K562 (cell line): ENCODE results near the gene MAML3. TPM values are rescaled to one million over a fixed set of nuclear protein-coding genes. Genes with fewer than 3 reads are reported as not detected.
A peak's percentile ranks its signal among the peaks of the same experiment; 100 is the strongest.

Source experiments
- CBX2 ChIP-seq: fragments of 200-600 bp; sonication (generic); IDR thresholded peaks from one replicate; pipeline ENCODE4 v1.6.1; 2012; ENCODE audit warnings: mild to moderate bottlenecking, low read length, inconsistent platforms; ENCODE audit not compliant: insufficient read depth, poor library complexity, severe bottlenecking
- CTBP1 ChIP-seq: fragments of 450-650 bp; IDR thresholded peaks from 2 replicates; pipeline ENCODE4 v1.6.1; 2016; ENCODE audit warnings: borderline replicate concordance
- EGR1 ChIP-seq: fragments of 450-650 bp; conservative IDR thresholded peaks from 2 replicates; pipeline ENCODE4 v1.6.1; 2017; ENCODE audit warnings: mild to moderate bottlenecking
- GABPB2 ChIP-seq: fragments of 250-450 bp; sonication (Bioruptor Pico); conservative IDR thresholded peaks from 2 replicates; pipeline ENCODE4 v1.5.1; 2021; ENCODE audit warnings: mild to moderate bottlenecking
- GATA2 ChIP-seq: sonication (generic); formaldehyde crosslinking; IDR thresholded peaks from 2 replicates; pipeline ENCODE4 v1.4.0; 2020; ENCODE audit warnings: mild to moderate bottlenecking, missing genetic modification reagents
- KDM1A ChIP-seq, 2 experiments: fragments of 450-650 bp; IDR thresholded peaks; 2 replicates each; pipeline ENCODE4 v1.6.1; 2016; ENCODE audit warnings: mild to moderate bottlenecking in 2 of 2
- MAFG ChIP-seq: fragments of 450-650 bp; conservative IDR thresholded peaks from 2 replicates; pipeline ENCODE4 v1.6.1; 2016; ENCODE audit warnings: missing genetic modification characterization, missing compliant biosample characterization
- MTA2 ChIP-seq: fragments of 450-650 bp; IDR thresholded peaks from 2 replicates; pipeline ENCODE4 v1.6.1; 2016; ENCODE audit warnings: low read depth
- NELFE ChIP-seq: IDR thresholded peaks from 2 replicates; pipeline ENCODE4 v1.6.1; 2011; ENCODE audit warnings: mild to moderate bottlenecking; ENCODE audit not compliant: insufficient read depth, insufficient read length
- RHOXF2B ChIP-seq: fragments of 250-450 bp; sonication (Bioruptor Pico); conservative IDR thresholded peaks from 2 replicates; pipeline ENCODE4 v1.5.1; 2021
- XRCC5 ChIP-seq: fragments of 200-400 bp; formaldehyde crosslinking; IDR thresholded peaks from 2 replicates; pipeline ENCODE4 v1.6.1; 2017; ENCODE audit warnings: low read depth, mild to moderate bottlenecking, low read length
- ZKSCAN8 ChIP-seq: fragments of 200-800 bp; sonication (Bioruptor generic); IDR thresholded peaks from 2 replicates; pipeline ENCODE4 v1.6.1; 2016; ENCODE audit warnings: missing genetic modification characterization, missing compliant biosample characterization
- ZNF121 ChIP-seq: sonication (generic); formaldehyde crosslinking; conservative IDR thresholded peaks from 2 replicates; pipeline ENCODE4 v1.8.0; 2022; ENCODE audit warnings: missing genetic modification reagents
- ZNF165 ChIP-seq: fragments of 250-450 bp; sonication (Bioruptor Pico); IDR thresholded peaks from 2 replicates; pipeline ENCODE4 v1.4.0; 2020; ENCODE audit warnings: borderline replicate concordance
- ZNF316 ChIP-seq: fragments of 450-650 bp; IDR thresholded peaks from 2 replicates; pipeline ENCODE4 v1.6.1; 2016
- ZNF583 ChIP-seq: fragments of 250-450 bp; sonication (Bioruptor Pico); IDR thresholded peaks from 2 replicates; pipeline ENCODE4 v1.4.0; 2020
- polyA plus RNA-seq, 8 experiments: library from polyadenylated mRNA; depleted of rRNA in 4 of 8; stranded (reverse) in 5 of 8; unstranded in 3 of 8; fragments of >200 nt; fragmentation: Nextera tagmentation in 2 of 8; fragmentation: Illumina TruSeq in 1 of 8; extraction: Ambion mirVana in 2 of 8; extraction: Trizol in 1 of 8; gene quantifications; 2 replicates each; pipeline versions ENCODE4 v1.2.1 to v1.2.3, GENCODE V29; 2011 to 2014; ENCODE audit warnings: inconsistent platforms in 1 of 8, missing spikeins in 1 of 8
- total RNA-seq, 7 experiments: library from RNA; depleted of rRNA in 6 of 7; stranded (reverse); fragments of >200 nt in 6 of 7; fragmentation: Illumina TruSeq in 2 of 7; extraction: Trizol in 2 of 7; gene quantifications; 2 replicates each; pipeline versions ENCODE4 v1.2.1 to v1.2.3, GENCODE V29; 2011 to 2021; ENCODE audit warnings: low replicate concordance in 1 of 7
- TF ChIP-seq, protein P1 (sequence below), 2 experiments: fragments of 450-650 bp in 1 of 2; sonication (generic) in 1 of 2; formaldehyde crosslinking in 1 of 2; IDR thresholded peaks; 2 replicates each; pipeline versions ENCODE4 v1.7.1 to v1.9.0; 2016 to 2022; ENCODE audit warnings: inconsistent platforms in 1 of 2, mild to moderate bottlenecking in 1 of 2, missing genetic modification reagents in 1 of 2
- TF ChIP-seq, protein P2 (sequence below): fragments of 150-350 bp; conservative IDR thresholded peaks from 2 replicates; pipeline ENCODE4 v1.6.1; 2014; ENCODE audit warnings: low read length

MAML3 gene
- total and polyA plus RNA-seq, 9 of the 15 experiments (the other 6 are each of a cell fraction or from before 2014, with no cell fraction given) = 0.01 to 0.55 (median 0.25) TPM

DNA sequence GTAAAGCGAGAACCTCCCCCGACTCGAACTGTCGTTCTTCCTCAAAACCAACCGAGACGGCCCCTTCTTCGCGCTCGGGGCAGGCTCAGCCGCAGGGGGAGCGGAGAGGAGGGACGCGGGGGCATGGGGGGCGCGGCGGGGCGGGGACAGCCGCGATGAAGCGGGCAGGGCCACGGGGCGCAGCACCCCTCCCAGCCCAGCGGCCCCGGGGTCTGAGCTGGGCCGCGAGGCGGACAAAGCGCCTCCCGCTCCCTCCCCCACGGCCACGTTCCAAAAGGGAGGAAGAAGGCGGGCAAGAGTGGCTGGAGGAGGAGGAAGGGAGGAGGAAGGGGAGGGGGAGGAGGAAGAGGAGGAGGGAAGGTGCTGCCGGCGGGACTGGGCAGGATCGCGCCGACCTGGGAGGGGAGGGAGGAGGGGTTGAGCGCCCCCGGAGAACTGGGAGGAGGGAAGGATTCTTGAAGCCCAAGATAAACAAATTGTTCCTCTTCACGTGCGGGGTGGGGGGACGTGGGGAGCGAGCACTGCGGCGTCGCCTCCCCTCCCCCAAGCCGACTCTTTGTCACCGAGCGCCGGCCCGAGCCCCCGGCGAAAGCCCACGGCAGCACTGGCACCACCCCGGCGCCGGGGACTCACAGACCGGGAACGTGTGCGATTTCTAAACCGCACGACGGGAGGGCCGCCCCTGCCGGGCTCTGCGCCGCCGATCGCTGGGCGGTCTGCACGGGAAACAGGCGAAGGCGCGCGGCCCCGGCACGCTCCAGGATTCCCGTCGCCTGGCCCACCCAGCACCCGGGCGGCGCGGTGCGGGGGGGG lies 2.9 kb downstream of the MAML3 start (continued):
- no peak for TF ChIP-seq CBX2
- no peak for TF ChIP-seq MAFG
- TF ChIP-seq, protein P1, sequence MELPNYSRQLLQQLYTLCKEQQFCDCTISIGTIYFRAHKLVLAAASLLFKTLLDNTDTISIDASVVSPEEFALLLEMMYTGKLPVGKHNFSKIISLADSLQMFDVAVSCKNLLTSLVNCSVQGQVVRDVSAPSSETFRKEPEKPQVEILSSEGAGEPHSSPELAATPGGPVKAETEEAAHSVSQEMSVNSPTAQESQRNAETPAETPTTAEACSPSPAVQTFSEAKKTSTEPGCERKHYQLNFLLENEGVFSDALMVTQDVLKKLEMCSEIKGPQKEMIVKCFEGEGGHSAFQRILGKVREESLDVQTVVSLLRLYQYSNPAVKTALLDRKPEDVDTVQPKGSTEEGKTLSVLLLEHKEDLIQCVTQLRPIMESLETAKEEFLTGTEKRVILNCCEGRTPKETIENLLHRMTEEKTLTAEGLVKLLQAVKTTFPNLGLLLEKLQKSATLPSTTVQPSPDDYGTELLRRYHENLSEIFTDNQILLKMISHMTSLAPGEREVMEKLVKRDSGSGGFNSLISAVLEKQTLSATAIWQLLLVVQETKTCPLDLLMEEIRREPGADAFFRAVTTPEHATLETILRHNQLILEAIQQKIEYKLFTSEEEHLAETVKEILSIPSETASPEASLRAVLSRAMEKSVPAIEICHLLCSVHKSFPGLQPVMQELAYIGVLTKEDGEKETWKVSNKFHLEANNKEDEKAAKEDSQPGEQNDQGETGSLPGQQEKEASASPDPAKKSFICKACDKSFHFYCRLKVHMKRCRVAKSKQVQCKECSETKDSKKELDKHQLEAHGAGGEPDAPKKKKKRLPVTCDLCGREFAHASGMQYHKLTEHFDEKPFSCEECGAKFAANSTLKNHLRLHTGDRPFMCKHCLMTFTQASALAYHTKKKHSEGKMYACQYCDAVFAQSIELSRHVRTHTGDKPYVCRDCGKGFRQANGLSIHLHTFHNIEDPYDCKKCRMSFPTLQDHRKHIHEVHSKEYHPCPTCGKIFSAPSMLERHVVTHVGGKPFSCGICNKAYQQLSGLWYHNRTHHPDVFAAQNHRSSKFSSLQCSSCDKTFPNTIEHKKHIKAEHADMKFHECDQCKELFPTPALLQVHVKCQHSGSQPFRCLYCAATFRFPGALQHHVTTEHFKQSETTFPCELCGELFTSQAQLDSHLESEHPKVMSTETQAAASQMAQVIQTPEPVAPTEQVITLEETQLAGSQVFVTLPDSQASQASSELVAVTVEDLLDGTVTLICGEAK (IDR thresholded peaks at IDR 0.05) = no peak
- TF ChIP-seq, protein P1 (CRISPR knock-in tag; IDR thresholded peaks at IDR 0.05) = no peak
- no peak for TF ChIP-seq KDM1A (IDR thresholded peaks at IDR 0.05)
- TF ChIP-seq, protein P2, sequence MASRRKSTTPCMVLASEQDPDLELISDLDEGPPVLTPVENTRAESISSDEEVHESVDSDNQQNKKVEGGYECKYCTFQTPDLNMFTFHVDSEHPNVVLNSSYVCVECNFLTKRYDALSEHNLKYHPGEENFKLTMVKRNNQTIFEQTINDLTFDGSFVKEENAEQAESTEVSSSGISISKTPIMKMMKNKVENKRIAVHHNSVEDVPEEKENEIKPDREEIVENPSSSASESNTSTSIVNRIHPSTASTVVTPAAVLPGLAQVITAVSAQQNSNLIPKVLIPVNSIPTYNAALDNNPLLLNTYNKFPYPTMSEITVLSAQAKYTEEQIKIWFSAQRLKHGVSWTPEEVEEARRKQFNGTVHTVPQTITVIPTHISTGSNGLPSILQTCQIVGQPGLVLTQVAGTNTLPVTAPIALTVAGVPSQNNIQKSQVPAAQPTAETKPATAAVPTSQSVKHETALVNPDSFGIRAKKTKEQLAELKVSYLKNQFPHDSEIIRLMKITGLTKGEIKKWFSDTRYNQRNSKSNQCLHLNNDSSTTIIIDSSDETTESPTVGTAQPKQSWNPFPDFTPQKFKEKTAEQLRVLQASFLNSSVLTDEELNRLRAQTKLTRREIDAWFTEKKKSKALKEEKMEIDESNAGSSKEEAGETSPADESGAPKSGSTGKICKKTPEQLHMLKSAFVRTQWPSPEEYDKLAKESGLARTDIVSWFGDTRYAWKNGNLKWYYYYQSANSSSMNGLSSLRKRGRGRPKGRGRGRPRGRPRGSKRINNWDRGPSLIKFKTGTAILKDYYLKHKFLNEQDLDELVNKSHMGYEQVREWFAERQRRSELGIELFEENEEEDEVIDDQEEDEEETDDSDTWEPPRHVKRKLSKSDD = no peak
- no peak for TF ChIP-seq XRCC5
- TF ChIP-seq ZNF583 (CRISPR knock-in tag) = no peak
- TF ChIP-seq GATA2 (CRISPR knock-in tag) = no peak
- TF ChIP-seq NELFE = no peak
- TF ChIP-seq ZNF121 (CRISPR knock-in tag) = no peak
- TF ChIP-seq GABPB2 = no peak
- TF ChIP-seq EGR1 = peak; percentile 60
- no peak for TF ChIP-seq RHOXF2B (CRISPR knock-in tag)
- peak; percentile 50; the same call in 1 of the 2 replicates for TF ChIP-seq CTBP1
- TF ChIP-seq ZNF316 = no peak
- no peak for TF ChIP-seq ZKSCAN8 (CRISPR knock-in tag)
- TF ChIP-seq ZNF165 (CRISPR knock-in tag) = no peak
- TF ChIP-seq MTA2 = no peak
